Head of caudate nucleus (tissue), 42 donors: ENCODE data around the gene APPL2.

Experiments
- DNase-seq, 42 donors: peaks; one replicate each; pipeline versions ENCODE4 v3.0.0 to v3.0.0-alpha.2; 2020 to 2021; ENCODE audit warnings: mixed read lengths in 7 of 42
- intact Hi-C: fragments of 100-400 bp; cut with DNase I; formaldehyde crosslinking; loops from one replicate; pipeline ENCODE4 v1.15.0; 2022

Gene APPL2, protein sequence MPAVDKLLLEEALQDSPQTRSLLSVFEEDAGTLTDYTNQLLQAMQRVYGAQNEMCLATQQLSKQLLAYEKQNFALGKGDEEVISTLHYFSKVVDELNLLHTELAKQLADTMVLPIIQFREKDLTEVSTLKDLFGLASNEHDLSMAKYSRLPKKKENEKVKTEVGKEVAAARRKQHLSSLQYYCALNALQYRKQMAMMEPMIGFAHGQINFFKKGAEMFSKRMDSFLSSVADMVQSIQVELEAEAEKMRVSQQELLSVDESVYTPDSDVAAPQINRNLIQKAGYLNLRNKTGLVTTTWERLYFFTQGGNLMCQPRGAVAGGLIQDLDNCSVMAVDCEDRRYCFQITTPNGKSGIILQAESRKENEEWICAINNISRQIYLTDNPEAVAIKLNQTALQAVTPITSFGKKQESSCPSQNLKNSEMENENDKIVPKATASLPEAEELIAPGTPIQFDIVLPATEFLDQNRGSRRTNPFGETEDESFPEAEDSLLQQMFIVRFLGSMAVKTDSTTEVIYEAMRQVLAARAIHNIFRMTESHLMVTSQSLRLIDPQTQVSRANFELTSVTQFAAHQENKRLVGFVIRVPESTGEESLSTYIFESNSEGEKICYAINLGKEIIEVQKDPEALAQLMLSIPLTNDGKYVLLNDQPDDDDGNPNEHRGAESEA

DNA sequence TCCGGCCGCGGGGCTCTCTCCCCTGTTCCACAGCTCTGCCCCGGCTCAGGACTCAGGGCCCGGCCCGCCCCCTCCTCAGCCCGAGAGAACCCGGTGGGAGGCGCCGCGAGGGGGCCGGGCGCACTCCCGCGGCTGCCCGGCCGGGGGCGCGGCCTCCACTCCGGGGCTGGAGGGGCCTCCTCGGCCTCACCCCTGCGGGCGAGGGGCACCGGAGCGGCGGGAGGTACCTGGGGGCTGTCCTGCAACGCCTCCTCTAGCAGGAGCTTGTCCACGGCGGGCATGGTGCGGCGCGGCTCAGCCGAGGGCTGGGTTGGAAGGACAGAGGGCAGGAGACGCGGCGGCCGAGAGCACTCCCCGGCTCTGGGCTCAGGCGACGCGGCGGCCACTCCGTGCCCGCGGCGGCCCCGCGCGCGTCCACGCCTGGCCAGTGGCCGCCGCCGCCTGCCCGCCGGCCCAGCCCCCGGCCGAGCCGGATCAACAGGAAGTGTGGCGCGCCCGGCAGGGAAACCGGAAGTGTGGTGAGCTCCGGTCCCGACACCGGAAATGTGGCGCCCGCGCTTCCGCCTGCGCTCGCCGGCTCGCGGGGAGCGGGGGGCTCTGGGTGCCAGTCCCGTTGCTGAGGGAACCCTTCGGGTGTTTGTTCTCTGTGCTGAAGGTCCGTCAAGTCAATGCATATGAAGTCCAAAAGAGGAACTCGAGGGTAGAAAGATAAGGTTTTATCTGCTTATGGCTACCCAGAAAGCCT, at the start of gene APPL2:
TSS of gene APPL2 (minus strand) at position 443 of the 745 bp plus-strand sequence. CDS start at position 281, 162 bp downstream.
- intact Hi-C loops, result loop anchor here (2.0 kb wide), 1 partner anchor 129 kb away; the partner anchor contains the start of gene WASHC4
- peak; percentile 71 to 96 (median 92) for DNase-seq

DNA sequence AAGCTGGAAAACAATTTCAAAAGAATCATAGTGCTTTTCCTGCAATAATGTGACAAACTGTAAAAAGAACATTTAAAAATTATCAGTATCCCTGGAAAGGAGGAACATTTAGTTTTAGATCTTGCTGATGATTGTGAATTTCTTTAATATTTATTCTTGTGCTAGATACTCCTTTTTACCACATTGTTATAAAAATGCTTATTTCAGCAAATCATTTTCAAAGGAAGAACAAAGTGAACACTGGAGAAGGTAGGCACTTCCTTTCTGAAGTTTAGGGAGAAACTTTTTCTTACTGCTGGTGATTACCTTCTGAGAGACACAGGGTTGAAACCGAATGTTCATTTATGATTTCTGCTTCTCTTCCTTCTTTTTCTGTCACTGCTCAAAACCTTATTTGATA, 49.4 kb upstream of the APPL2 start:
- intact Hi-C loops, result no loop called here
- no peak for DNase-seq

DNA sequence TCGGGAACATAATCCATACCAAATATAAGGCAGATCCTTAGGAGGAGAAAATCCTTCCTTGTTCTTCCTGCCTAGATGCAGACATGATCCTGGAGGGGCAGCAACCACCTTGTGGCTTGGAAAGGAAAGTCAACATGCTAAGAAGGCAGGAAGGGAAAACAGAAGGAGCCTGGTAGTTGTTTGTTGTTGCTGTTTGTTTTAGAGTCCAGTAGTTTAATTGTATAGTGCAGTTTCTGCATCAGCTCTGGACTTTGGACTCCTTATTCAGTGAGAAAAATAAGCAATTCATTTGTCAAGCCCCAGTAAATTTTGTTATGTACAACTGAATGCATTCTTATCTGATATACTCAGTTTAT, 45.7 kb upstream of the APPL2 start:
- intact Hi-C loops, result no loop called here
- DNase-seq, result no peak

DNA sequence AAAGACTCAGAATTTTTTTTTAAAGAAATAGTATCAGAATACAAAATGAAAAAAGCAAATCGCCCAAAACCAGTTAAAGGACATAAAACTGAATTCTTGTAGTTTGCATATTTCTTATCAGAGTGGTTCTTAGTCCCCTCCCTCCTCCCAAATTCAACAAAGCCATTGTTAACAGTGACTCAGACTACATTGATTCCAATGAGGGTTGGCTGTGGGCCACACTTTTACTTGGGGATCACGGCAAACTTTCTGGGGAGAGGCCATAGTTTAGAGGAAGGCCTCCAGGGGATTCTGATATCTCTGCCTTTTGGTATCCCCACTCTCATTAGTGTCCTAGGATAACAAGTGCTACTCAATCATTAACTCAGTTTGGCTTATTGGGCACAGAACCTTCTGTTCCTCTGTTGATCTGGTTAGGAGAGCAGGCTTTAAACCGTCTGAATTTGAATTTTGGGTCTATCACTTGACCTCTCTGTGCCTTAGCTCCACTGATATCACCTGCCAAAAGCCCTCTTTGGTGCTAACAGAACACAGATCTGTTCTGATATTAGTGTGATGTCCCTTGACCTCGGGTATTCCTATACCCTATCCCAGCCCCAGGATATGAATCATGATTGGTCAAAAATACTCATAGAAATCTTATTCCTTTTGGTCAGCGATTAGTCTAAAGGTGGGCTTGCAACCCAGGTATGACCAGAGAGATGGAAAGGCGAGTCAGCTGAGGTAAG, 45.2 kb upstream of the APPL2 start:
- no peak for DNase-seq
- intact Hi-C loops, result no loop called here

DNA sequence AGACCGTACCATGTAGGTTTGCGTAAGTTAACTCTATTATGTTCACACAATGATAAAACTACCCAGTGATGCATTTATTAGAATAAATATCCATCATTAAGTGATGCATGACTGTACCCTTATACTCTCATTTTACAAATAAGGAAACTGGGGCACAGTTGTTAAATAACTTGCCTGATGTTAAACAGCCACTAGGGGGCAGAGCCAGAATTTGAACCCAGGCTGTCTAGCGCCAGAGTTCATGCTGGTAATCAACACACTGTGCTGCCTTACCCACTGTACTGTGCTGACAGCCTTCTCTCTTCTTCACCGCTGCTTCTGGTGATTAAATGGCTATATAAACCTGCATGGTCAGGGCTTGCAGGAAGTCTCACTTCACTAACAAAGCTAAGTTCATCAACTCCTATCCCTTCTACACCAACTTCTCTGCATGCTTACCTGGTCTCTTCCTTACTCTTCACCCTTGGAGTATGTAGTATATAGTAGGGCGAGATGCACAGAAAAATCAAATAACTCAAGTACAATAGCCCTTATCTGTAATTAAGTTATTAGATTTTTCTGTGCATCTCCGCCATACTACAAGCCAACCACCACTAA, 43.6 kb upstream of the APPL2 start:
- DNase-seq, result peak in 37 of 42 donors; percentile 4 to 63 (median 30)
- intact Hi-C loops, result no loop called here

DNA sequence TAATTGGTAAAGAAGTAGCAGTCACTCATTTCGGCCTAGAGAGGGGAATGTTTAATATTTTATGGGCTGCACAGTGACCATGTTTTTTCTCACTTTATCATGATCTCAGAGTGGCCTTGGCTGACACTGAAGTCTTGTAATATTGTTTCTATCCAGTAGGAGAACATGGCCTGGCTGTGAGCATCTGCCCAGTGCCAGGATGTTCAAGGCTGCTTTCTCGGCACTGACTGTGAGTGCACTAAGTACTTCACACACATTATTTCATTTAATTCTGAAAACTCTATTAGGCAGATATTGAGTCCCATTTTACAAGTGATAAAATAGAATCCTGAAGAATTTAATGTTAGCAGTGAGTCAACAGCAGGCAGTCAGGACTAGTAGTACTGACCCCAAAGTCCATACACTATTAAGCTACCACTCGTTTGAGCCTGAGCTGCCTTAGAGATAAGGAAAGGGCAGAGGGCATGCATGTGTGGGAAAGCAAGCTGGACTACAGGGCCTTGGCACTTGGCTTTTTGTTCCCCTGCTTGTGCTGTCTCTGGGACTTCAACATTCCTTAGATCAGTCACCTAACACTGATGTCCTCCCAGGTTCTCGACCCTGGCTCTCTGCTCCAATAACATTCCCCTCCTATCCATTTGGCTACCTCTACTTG, 42.2 kb upstream of the APPL2 start:
- DNase-seq, result no peak
- intact Hi-C loops, result no loop called here

DNA sequence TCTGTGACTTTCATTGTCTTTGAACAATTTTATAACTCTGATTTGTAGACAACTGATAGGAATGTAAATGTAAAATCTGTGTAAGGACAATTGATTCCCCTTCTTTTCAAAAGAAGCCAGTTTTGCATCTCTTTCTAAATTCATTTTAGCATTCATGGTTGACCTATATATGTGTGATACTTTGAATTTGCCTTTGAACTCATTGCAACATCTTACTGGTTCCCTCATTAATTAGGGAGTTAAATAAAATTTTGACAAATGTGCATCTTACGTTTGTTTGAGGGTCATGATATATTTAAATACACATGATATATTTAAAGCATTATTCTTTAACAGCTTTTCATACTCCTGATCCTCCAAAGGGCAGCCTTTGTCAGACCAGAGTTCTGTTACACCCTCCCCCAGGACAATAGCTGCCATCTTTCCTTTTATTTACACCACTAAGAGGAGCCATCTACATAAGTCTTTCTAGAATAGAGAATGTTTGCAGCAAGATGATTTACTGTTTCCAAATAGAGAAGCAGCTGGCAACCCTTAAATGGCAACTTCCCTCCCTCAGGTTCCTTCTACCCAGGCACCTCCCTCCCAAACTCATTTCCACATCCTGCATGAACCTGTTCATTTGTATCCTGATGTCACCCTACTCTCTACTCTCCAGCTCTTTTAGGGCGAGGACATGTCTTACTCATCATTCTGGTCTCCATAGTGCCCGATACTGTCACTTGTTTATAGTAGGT, 40.2 kb upstream of the APPL2 start:
- intact Hi-C loops, result no loop called here
- DNase-seq, result no peak

DNA sequence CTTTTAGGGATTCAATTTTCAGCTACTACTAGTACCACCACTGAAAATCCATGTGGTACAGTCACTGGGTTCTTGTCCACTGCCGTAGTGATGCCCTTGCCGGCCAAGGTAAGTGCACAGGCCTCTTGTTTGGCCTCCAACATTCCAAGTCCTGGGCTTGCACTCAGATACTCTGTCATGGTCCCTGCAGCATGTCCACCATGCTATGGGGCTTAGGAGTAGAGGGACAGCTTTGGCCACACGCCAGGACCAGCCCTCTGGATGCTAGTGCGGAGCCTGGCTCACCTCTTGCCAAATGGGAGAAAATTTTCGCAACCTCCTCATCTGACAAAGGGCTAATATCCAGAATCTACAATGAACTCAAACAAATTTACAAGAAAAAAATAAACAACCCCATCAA, 38.6 kb upstream of the APPL2 start:
- intact Hi-C loops, result no loop called here
- DNase-seq, result no peak

DNA sequence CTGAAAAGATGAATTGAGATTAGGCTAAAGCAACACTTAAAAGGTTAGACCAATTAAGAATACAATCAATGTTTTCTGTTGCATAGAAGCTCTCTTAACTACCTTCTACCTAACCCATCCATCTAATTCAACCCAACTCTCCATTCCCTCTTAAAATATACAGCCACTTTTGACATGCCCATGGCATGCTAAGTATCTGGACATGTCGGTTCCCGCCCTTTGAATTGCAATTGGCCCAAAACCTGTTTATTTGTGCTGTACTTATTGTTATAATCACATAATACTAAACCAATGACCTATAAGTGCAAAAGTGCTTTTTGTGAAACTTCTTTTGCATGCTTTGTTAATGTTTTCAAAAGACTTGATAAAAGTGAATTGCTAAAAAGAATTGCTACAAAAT, 37.6 kb upstream of the APPL2 start:
- intact Hi-C loops, result no loop called here
- DNase-seq, result no peak

DNA sequence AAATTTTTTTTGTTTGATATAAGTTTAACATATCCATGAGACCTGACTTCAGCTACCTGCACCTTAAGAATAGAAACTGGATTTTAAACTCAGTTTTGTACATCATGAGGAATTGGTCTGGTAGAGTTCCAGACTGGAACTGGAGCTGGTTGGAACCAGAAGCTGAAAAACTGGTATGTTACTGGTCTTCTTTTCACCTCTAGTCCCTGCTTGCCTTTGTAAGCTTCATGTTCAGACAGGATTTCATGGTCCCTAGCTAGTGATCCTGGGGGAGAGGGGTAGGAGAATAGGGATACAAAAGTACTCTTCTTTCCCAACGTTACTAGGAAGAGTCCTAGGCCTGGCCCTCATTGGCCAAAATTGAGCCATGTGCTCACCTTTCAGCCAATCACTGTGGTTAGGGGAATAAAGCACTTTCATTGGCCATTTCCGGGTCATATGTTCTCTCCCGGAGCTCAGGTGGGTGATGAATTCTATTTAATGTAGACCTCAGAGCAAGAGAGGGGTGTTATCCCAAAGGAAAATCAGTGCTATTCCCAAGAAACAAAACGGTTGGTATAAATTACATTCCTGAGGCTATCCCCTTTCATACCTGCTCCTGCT, 36.9 kb upstream of the APPL2 start:
- DNase-seq, result no peak
- intact Hi-C loops, result no loop called here

DNA sequence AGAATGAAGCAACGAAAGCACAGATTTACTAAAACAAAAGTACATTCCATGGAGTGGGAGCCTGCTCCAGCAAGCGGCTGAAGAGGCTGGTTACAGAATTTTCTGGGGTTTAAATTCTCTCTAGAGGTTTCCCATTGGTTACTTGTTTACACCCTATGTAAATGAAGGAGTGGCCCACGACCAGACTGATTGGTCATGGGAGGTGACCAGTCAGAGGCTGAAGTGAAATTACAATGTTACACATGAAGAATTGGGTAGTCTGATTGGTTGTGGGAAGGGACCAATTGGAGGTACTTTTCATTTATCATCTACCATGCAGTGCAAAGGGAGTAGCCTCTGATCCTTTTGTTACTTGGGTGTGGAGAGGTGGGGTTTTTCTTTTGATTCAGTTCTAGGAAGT, 36.2 kb upstream of the APPL2 start:
- no peak for DNase-seq
- intact Hi-C loops, result no loop called here

DNA sequence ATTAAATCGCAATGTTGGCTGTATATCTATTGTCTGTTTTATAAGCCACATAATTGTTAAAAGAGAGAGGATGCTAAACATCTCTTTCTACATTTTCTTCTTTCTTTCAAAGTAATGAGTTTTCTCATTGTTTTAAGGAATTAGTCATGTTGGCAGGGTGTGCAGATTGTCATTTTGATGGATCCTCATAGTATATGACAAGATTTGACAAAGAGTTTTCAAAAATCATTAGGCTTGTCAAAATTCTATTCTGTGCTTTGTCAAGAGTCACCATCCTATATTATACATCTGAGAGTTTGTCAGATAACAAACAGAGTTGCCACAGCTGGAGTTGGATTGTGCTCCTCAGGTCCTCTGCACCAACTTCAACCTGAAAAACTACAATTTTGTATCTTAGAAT, 35.4 kb upstream of the APPL2 start:
- intact Hi-C loops, result no loop called here
- no peak for DNase-seq

DNA sequence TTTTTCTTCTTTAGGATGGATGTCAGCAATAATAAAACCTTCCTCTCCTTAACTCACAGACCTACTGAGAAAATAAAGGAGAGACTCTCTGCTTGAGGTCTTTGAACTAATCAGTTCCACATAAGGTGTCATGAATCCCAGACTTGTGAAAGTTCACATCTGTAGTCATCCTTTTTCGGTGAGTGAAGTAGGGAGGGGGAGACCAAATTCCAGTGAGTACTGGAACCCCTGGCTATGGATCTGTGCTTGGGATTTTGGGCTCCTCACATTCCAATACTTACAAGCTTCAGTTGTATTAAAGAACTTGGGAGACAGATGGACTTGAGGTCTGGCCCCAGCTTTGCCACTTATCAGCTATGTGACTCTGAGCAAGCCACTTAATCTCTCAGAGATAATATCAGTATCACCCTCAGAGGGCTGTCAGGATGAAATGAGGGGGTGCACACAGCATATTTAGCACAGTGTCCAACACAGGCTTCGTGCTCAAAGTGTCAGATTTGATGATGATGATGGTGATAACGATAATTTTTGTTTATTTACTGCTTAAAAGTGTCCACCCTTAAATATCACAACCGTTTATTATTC, 34.8 kb upstream of the APPL2 start:
- intact Hi-C loops, result no loop called here
- DNase-seq, result no peak

DNA sequence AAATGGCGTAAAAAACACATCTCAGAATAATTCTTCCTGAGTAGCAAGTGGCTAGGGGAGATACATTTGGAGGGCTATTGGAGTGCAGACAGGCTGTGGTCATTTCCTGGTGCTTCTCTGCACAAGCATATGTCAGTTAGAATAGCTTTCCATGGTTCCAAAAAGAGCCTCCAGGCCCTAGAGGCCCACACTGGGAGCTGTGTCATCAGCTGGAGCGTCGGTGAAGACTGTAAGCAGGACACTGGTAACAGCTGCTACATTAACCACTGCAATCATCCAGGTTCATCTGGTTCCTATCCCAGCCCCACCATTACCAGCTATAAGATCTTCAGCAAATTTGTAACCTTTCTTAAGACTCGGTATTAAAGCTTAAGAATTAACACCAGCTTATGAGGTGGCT, 31.7 kb upstream of the APPL2 start:
- DNase-seq, result no peak
- intact Hi-C loops, result no loop called here

DNA sequence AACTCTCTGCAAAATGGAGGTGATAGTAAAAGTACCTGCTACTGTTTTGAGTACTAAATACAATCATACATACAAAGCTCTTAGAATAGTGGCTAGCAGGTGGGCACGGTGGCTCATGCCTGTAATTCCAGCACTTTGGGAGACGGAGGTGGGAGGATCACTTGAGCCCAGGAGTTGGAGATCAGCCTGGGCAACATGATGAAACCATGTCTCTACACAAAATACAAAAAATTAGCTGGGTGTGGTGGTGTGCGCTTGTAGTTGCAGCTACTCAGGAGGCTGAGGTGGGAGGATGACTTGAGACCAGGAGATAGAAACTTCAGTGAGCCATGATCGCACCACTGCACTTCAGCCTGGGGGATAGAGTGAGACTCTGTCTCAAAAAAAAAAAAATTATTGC, 28.8 kb upstream of the APPL2 start:
- intact Hi-C loops, result no loop called here
- no peak for DNase-seq

DNA sequence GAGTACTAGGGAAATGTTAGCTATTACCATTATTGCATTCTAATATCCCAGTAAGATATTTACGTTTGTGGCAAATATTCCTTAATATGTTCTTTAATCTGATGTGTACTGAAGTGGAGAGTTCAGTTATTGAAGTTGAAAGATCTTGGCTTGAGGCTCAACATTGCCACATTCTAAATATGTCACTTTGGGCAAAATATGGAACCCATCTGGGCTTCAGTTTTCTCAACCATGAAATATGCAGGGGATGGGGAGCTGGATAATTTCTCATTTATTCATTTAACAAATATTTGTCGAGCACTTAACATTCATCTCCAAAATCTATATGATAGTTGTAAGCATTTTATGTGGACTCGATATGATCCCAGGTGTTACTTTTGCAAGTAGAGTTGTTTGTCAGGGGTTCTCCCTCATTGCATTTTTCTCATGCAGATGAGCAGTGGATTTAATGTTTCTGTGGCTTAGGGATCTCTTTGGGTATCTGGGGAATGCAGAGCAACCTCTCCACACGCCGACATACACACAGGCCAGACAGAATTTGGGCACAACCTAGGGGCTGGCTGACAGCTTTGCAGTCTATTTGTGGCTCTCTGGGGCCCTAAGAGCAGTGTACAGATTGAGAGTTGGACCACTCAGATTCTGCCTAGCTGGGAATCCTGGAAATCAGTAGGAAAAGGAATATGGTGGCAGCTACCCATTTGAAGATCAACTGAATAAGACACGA, 26.6 kb upstream of the APPL2 start:
- no peak for DNase-seq
- intact Hi-C loops, result no loop called here

DNA sequence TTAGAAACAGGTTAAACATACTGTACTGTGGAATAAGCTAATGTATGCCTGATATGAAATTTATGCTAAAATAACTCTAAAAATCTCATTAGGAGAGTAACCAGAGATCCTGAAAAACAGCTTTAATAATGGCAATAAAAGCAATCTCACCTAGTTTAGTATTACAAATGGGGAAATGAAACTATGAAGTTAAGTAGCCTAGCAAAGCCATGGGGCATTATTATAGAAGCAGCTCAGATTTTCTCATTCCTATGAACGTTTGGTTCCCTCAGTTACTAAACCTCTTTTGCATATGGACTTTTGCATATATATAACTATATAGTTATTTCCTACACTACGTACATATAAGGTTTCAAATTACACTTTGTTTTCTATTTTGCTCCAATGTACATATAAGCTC, 25.0 kb upstream of the APPL2 start:
- intact Hi-C loops, result no loop called here

More for the DNA sequence above, 25.0 kb upstream of the APPL2 start:
- DNase-seq, result no peak
